SK-N-SH (cell line): ENCODE results near the gene RASL11B. TPM values are rescaled to one million over a fixed set of nuclear protein-coding genes. Genes with fewer than 3 reads are reported as not detected.

Experiments
- CTCF ChIA-PET: fragments of 300-600, 350-600 bp; formaldehyde crosslinking; extraction: SDS; loops from one replicate; lab custom pipeline; 2021; lab: Yijun Ruan, JAX
- POLR2A ChIA-PET: fragments of 350-600 bp; sonication (Branson Sonifier 250); formaldehyde crosslinking; extraction: SDS; loops from one replicate; lab custom pipeline; 2020; ENCODE audit warnings: antibody characterized with exemption, inconsistent platforms; lab: Yijun Ruan, JAX
- DNase-seq: peaks from one replicate; pipeline ENCODE4 v3.0.0; 2012
- H2AFZ ChIP-seq: fragments of 200-600 bp; sonication (generic); 2 replicates; pipeline ENCODE4 v1.8.1; 2016; ENCODE audit warnings: antibody characterized with exemption, mild to moderate bottlenecking, low read depth
- H3F3A ChIP-seq: fragments of 200-600 bp; sonication (generic); replicated peaks from 2 replicates; pipeline ENCODE3; 2016; ENCODE audit warnings: antibody characterized with exemption, mild to moderate bottlenecking; ENCODE audit not compliant: insufficient read depth
- H3K27ac ChIP-seq, 2 experiments: fragments of 200-500 bp in 1 of 2; fragments of 200-600 bp in 1 of 2; sonication (Bioruptor generic) in 1 of 2; sonication (generic), shearing (Covaris generic) in 1 of 2; 2 replicates each; pipeline versions ENCODE4 v1.5.1 to v1.6.1; 2014 to 2016; ENCODE audit warnings: low read depth in 2 of 2, inconsistent platforms in 1 of 2, low read length in 1 of 2, mild to moderate bottlenecking in 1 of 2, mixed read lengths in 1 of 2
- H3K27me3 ChIP-seq: fragments of 200-600 bp; sonication (generic), shearing (Covaris generic); 2 replicates; pipeline ENCODE4 v1.6.1; 2016; ENCODE audit warnings: mixed run types; ENCODE audit not compliant: insufficient read depth
- H3K36me3 ChIP-seq, 2 experiments: fragments of 200-500 bp in 1 of 2; fragments of 200-600 bp in 1 of 2; sonication (Bioruptor generic) in 1 of 2; sonication (generic) in 1 of 2; replicated peaks in 1 of 2; 2 replicates each; pipeline versions ENCODE3 to v1.5.1; 2014 to 2016; ENCODE audit warnings: low read length in 1 of 2, mild to moderate bottlenecking in 1 of 2; ENCODE audit not compliant: insufficient read depth in 2 of 2, control insufficient read depth in 1 of 2
- H3K4me1 ChIP-seq, 2 experiments: fragments of 200-500 bp in 1 of 2; fragments of 200-600 bp in 1 of 2; sonication (Bioruptor generic) in 1 of 2; sonication (generic), shearing (Covaris generic) in 1 of 2; 2 replicates each; pipeline versions ENCODE4 v1.5.1 to v1.6.1; 2014 to 2016; ENCODE audit warnings: low read depth in 1 of 2, low read length in 1 of 2, mixed run types in 1 of 2; ENCODE audit not compliant: insufficient read depth in 2 of 2, control insufficient read depth in 1 of 2
- H3K4me2 ChIP-seq: fragments of 200-600 bp; sonication (generic), shearing (Covaris generic); 2 replicates; pipeline ENCODE4 v1.6.1; 2017; ENCODE audit warnings: mixed run types
- H3K4me3 ChIP-seq, 2 experiments: fragments of 200-500 bp in 1 of 2; fragments of 200-600 bp in 1 of 2; sonication (Bioruptor generic) in 1 of 2; sonication (generic), shearing (Covaris generic) in 1 of 2; 2 replicates each; pipeline versions ENCODE4 v1.5.1 to v1.8.1; 2014 to 2016; ENCODE audit warnings: low read depth in 2 of 2, inconsistent platforms in 1 of 2, low read length in 1 of 2, mild to moderate bottlenecking in 1 of 2, mixed read lengths in 1 of 2, moderate library complexity in 1 of 2
- H3K79me2 ChIP-seq: fragments of 200-600 bp; sonication (generic); 2 replicates; pipeline ENCODE4 v1.8.1; 2017; ENCODE audit warnings: mild to moderate bottlenecking; ENCODE audit not compliant: insufficient read depth
- H3K9ac ChIP-seq: fragments of 200-600 bp; sonication (generic); 2 replicates; pipeline ENCODE4 v1.6.1; 2017; ENCODE audit warnings: mixed run types
- H3K9me2 ChIP-seq: fragments of 200-600 bp; sonication (generic); 2 replicates; pipeline ENCODE4 v1.6.1; 2017; ENCODE audit warnings: mixed run types
- H3K9me3 ChIP-seq: fragments of 200-600 bp; sonication (generic); 2 replicates; pipeline ENCODE4 v1.6.1; 2017; ENCODE audit warnings: mixed run types, mild to moderate bottlenecking, moderate library complexity
- H4K20me1 ChIP-seq: fragments of 200-600 bp; sonication (generic); 2 replicates; pipeline ENCODE4 v1.6.1; 2017; ENCODE audit warnings: mild to moderate bottlenecking, mixed run types; ENCODE audit not compliant: insufficient read depth
- CHD2 ChIP-seq: fragments of 150-350 bp; IDR thresholded peaks from 2 replicates; pipeline ENCODE4 v1.6.1; 2018; ENCODE audit warnings: low read length; ENCODE audit not compliant: partially characterized antibody
- CTCF ChIP-seq: fragments of 200-600 bp; sonication (generic); IDR thresholded peaks from 2 replicates; pipeline ENCODE4 v1.6.1; 2017; ENCODE audit warnings: antibody characterized with exemption, mild to moderate bottlenecking, moderate library complexity
- FOSL2 ChIP-seq: IDR thresholded peaks from 2 replicates; pipeline ENCODE4 v1.4.0; 2012; ENCODE audit warnings: low read depth, mild to moderate bottlenecking, moderate library complexity, borderline replicate concordance
- FOXJ3 ChIP-seq: sonication (generic); formaldehyde crosslinking; IDR thresholded peaks from 2 replicates; pipeline ENCODE4 v1.5.1; 2020; ENCODE audit warnings: mild to moderate bottlenecking, missing genetic modification reagents
- MAX ChIP-seq: IDR thresholded peaks from 2 replicates; pipeline ENCODE4 v1.4.0; 2012; ENCODE audit warnings: low read depth
- MEF2A ChIP-seq: IDR thresholded peaks from 2 replicates; pipeline ENCODE4 v1.4.0; 2012; ENCODE audit warnings: low read depth, borderline replicate concordance
- NRF1 ChIP-seq: IDR thresholded peaks from 2 replicates; pipeline ENCODE4 v1.6.1; 2012; ENCODE audit warnings: low read depth, mild to moderate bottlenecking, low read length
- RCOR1 ChIP-seq: fragments of 150-350 bp; IDR thresholded peaks from 2 replicates; pipeline ENCODE4 v1.6.1; 2017; ENCODE audit warnings: antibody characterized with exemption, low read length
- RXRA ChIP-seq: IDR thresholded peaks from 2 replicates; pipeline ENCODE4 v1.4.0; 2012; ENCODE audit warnings: low read depth, mild to moderate bottlenecking, borderline replicate concordance
- SIN3A ChIP-seq: IDR thresholded peaks from 2 replicates; pipeline ENCODE4 v1.6.1; 2012; ENCODE audit warnings: low read depth, mild to moderate bottlenecking, low read length, moderate library complexity, borderline replicate concordance
- TAF1 ChIP-seq: IDR thresholded peaks from 2 replicates; pipeline ENCODE4 v1.6.1; 2012; ENCODE audit warnings: low read depth, mild to moderate bottlenecking, low read length, moderate library complexity, borderline replicate concordance
- TEAD4 ChIP-seq: IDR thresholded peaks from 2 replicates; pipeline ENCODE4 v1.4.0; 2012; ENCODE audit warnings: mild to moderate bottlenecking, borderline replicate concordance; ENCODE audit not compliant: insufficient read depth
- YY1 ChIP-seq: IDR thresholded peaks from 2 replicates; pipeline ENCODE4 v1.4.0; 2012; ENCODE audit warnings: low read depth, mild to moderate bottlenecking
- ZBTB33 ChIP-seq: IDR thresholded peaks from 2 replicates; pipeline ENCODE4 v1.4.0; 2012; ENCODE audit warnings: low read depth, borderline replicate concordance
- WGBS: methylation state at CpG from one replicate; pipeline ENCODE4 v1.1.6; 2017; ENCODE audit warnings: low lambda C conversion rate; 5-methylcytosine and 5-hydroxymethylcytosine counted together
- polyA plus RNA-seq, 3 experiments: library from polyadenylated mRNA; depleted of rRNA; stranded (reverse); fragments of >200 nt; gene quantifications; 2 replicates each; pipeline ENCODE4 v1.2.3, GENCODE V29; 2012
- TF ChIP-seq, protein P1 (sequence below): IDR thresholded peaks from 2 replicates; pipeline ENCODE4; 2012

Gene RASL11B
- polyA plus RNA-seq, 1 of the 3 experiments (the other 2 are of a cell fraction), result 0.54 TPM

DNA sequence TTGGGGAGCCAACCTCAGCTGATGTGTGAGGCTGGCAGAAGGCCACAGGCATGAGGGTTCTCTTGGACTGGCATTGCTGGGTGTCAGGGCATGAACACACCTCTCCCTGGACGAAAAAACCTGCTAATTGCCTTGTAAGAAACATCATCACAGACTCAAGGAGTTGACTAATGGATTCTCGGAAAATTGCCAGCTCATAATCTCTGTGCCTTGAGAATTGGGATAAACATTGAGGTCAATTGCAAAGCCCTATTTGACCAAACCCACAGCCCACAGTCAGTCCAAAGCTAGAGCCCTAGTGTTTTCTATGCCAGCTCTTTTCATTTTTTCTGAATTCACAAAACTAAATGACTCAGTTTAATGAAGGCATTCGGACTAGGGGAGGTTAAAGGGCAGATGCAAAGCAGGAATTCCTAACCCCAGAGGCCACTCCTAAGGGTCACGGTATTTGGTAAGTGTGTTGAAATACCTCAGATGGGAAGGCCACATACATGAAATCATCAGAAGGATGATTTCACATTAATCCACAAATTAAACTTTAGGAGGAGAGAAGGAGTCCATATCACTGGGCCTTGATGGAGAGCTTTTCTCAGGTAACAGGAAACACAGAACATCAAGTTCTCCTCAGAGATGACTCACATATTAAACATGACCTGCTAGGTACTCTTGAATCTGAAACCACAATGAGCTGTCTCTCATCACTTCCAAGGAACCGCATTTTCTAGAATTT, 39.0 kb upstream of the RASL11B start:
- no peak for TF ChIP-seq NRF1
- TF ChIP-seq FOSL2, result peak; percentile 8; the same call in 1 of the 2 replicates
- TF ChIP-seq, all 33 proteins: peak for 1
- Histone ChIP-seq H3K4me3 (no peak overlapping the region), H2AFZ (no peak overlapping the region), H3K4me2 (no peak overlapping the region), H3K36me3 (no peaks in the 10 kb centered on the region), H3K4me1 (peaks cover 0 to 17% of the 10 kb centered on the region in 2 experiments; a peak in 1 of 4 replicates), H3K9me2 (no peaks in the 10 kb centered on the region), H3F3A (no peaks in the 10 kb centered on the region), H3K27ac (no peak overlapping the region), H3K27me3 (no peaks in the 10 kb centered on the region), H3K9me3 (no peaks in the 10 kb centered on the region), H4K20me1 (no peaks in the 10 kb centered on the region), H3K79me2 (no peaks in the 10 kb centered on the region), H3K9ac (no peak overlapping the region)
- POLR2A ChIA-PET, result no interaction called here
- DNase-seq, result no peak
- WGBS, result 71% methylated on average over 5 of the region's 5 CpGs
- CTCF ChIA-PET, result no interaction called here

GRCh38 chr4:52823702-52824092, 38.4 kb upstream of the RASL11B start:
- DNase-seq, result no peak
- no peak overlapping the region for H3K27ac ChIP-seq
- CTCF ChIA-PET, result no interaction called here

More at GRCh38 chr4:52823702-52824092, 38.4 kb upstream of the RASL11B start:
- no peak overlapping the region for H3K9ac ChIP-seq
- no peak overlapping the region for H3K4me3 ChIP-seq
- no peak overlapping the region for H2AFZ ChIP-seq
- no peaks in the 10 kb centered on the region for H3K27me3 ChIP-seq
- no peaks in the 10 kb centered on the region for H3K9me2 ChIP-seq
- H3K4me2 ChIP-seq, result no peak overlapping the region
- H3K9me3 ChIP-seq, result no peaks in the 10 kb centered on the region
- H3F3A ChIP-seq, result no peaks in the 10 kb centered on the region
- WGBS, result 45% methylated on average over 1 of the region's 1 CpG
- POLR2A ChIA-PET, result no interaction called here
- no peaks in the 10 kb centered on the region for H3K79me2 ChIP-seq
- H4K20me1 ChIP-seq, result no peaks in the 10 kb centered on the region
- H3K36me3 ChIP-seq, result no peaks in the 10 kb centered on the region
- H3K4me1 ChIP-seq, result peaks cover 0 to 17% of the 10 kb centered on the region in 2 experiments; a peak in 1 of 4 replicates
- TF ChIP-seq CTCF (no peak), MAX (no peak), TAF1 (no peak), TEAD4 (no peak), CHD2 (no peak), MEF2A (no peak), SIN3A (no peak), YY1 (no peak), ZBTB33 (no peak), NRF1 (no peak), RXRA (no peak), FOXJ3 (CRISPR knock-in tag) (no peak), RCOR1 (no peak)
- TF ChIP-seq, protein P1, sequence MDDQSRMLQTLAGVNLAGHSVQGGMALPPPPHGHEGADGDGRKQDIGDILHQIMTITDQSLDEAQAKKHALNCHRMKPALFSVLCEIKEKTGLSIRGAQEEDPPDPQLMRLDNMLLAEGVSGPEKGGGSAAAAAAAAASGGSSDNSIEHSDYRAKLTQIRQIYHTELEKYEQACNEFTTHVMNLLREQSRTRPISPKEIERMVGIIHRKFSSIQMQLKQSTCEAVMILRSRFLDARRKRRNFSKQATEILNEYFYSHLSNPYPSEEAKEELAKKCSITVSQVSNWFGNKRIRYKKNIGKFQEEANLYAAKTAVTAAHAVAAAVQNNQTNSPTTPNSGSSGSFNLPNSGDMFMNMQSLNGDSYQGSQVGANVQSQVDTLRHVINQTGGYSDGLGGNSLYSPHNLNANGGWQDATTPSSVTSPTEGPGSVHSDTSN, result no peak
